Thyroid gland (tissue), 4 donors: ENCODE data around the gene ATP1B2.
A peak's percentile ranks its signal among the peaks of the same experiment; 100 is the strongest.

ENCODE experiments used
- CTCF ChIP-seq, 6 experiments: fragments of 200-600 bp in 3 of 6; fragments of 450-650 bp in 3 of 6; sonication (generic) in 3 of 6; IDR thresholded peaks; one replicate each; pipeline ENCODE4 v1.5.1; 2016 to 2019; ENCODE audit warnings: antibody characterized with exemption in 6 of 6, mild to moderate bottlenecking in 2 of 6, inconsistent platforms in 1 of 6, moderate library complexity in 1 of 6
- POLR2A ChIP-seq, 2 donors: fragments of 450-650 bp; IDR thresholded peaks; one replicate each; pipeline ENCODE4 v1.6.1; 2017; ENCODE audit warnings: antibody characterized with exemption in 2 of 2, mild to moderate bottlenecking in 2 of 2, moderate library complexity in 1 of 2

GRCh38 chr17:7627250-7628121 is 23.2 kb upstream of the ATP1B2 start, which contains the start of gene SAT2:
- TF ChIP-seq CTCF (IDR thresholded peaks at IDR 0.05), result no peak
- peak; percentile 41 to 86 for TF ChIP-seq POLR2A (IDR thresholded peaks at IDR 0.05)
